ENCODE results near the gene OSBPL10. TPM values are rescaled to one million over a fixed set of nuclear protein-coding genes. Genes with fewer than 3 reads are reported as not detected.
"Not testable (repeated sequence)": the region's sequence is repeated elsewhere in the genome, so short reads cannot be mapped to it uniquely, and the experiment has no call there.

OSBPL10 gene
- total and polyA plus RNA-seq, 4 experiments from 2014 or later = 0.95 TPM; not detected in 3

GRCh38 chr3:31870111-31870510, 111.0 kb downstream of the OSBPL10 start:
- H3K27me3 ChIP-seq (ENCODE audit: insufficient read depth, low read length); H3K4me1 ChIP-seq (ENCODE audit: insufficient read depth, low read length); DNase-seq; POLR2A ChIA-PET (ENCODE audit: partially characterized antibody); H3K27me3 Mint-ChIP-seq; H3K27ac Mint-ChIP-seq; H3K4me1 Mint-ChIP-seq; H3K36me3 ChIP-seq (ENCODE audit: insufficient read depth, low read length); CTCF ChIA-PET (ENCODE audit: partially characterized antibody); H3K36me3 Mint-ChIP-seq; H3K9me3 ChIP-seq (ENCODE audit: control insufficient read depth in 1 of 2, low read length in 2 of 2); H3K4me3 Mint-ChIP-seq; H3K4me3 ChIP-seq (ENCODE audit: low read length in 2 of 2); H3K9me3 Mint-ChIP-seq; H3K27ac ChIP-seq (ENCODE audit: low read depth, low read length); intact Hi-C loops (cut with micrococcal nuclease): not testable (repeated sequence)

- Histone ChIP-seq H3K27ac (ENCODE audit: low read depth, low read length) (no peak overlapping the region), H3K27me3 (ENCODE audit: insufficient read depth, low read length) (no peaks in the 10 kb centered on the region), H3K9me3 (ENCODE audit: control insufficient read depth in 1 of 2, low read length in 2 of 2) (no peaks in the 10 kb centered on the region), H3K36me3 (ENCODE audit: insufficient read depth, low read length) (no peaks in the 10 kb centered on the region), H3K4me1 (ENCODE audit: insufficient read depth, low read length) (no peaks in the 10 kb centered on the region), H3K4me3 (ENCODE audit: low read length in 2 of 2) (no peak overlapping the region)
- Mint-ChIP-seq H3K4me1 (no peaks in the 10 kb centered on the region), H3K9me3 (no peaks in the 10 kb centered on the region), H3K27ac (no peak overlapping the region), H3K36me3 (no peaks in the 10 kb centered on the region), H3K27me3 (peaks cover 2 to 4% of the 10 kb centered on the region in 2 donors), H3K4me3 (no peak overlapping the region)
- DNase-seq = no peak
- ChIA-PET POLR2A (ENCODE audit: partially characterized antibody) (no interaction called here), CTCF (ENCODE audit: partially characterized antibody) (no interaction called here)
- intact Hi-C loops (cut with micrococcal nuclease) = no loop called here
These were observed 112.8 kb downstream of the OSBPL10 start for GRCh38 chr3:31868236-31868635.

DNA sequence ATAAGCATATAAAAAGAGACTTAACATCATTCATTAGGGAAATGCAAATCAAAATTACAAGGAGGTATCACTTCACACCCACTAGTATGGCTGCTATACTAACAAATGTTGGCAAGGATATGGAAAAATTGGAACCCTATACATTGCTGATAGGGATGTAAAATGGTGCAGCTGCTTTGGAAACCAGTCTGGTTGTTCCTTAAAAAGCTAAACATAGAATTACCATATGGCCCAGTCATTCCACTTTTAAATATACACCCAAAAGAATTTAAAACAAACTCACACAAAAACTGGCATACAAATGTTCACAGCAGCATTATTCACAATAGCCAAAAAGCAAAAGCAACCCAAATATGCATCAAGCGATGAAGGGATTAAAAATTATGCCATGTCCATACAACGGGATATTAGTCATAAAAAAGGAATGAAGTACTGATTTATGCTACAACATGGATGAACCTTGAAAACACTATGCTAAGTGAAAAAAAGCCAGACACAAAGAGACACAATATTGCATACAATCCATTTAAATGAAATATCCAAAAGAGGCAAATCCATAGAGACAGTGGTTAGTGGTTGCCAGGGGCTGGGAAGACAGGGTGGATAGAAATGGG, 118.3 kb downstream of the OSBPL10 start:
- H3K27ac Mint-ChIP-seq = no peak overlapping the region
- H3K36me3 ChIP-seq (ENCODE audit: insufficient read depth, low read length) = no peaks in the 10 kb centered on the region
- no peak overlapping the region for H3K4me3 Mint-ChIP-seq
- no peaks in the 10 kb centered on the region for H3K4me1 Mint-ChIP-seq
- no peaks in the 10 kb centered on the region for H3K27me3 ChIP-seq (ENCODE audit: insufficient read depth, low read length)
- no peak overlapping the region for H3K27ac ChIP-seq (ENCODE audit: low read depth, low read length)
- CTCF ChIA-PET (ENCODE audit: partially characterized antibody) = interaction anchor here (0.6 kb wide), 1 partner anchor 24 kb away, joined by 4 read pairs; no protein-coding TSS in a partner anchor
- DNase-seq = no peak
- H3K36me3 Mint-ChIP-seq = no peaks in the 10 kb centered on the region
- no peaks in the 10 kb centered on the region for H3K9me3 ChIP-seq (ENCODE audit: control insufficient read depth in 1 of 2, low read length in 2 of 2)
- H3K4me1 ChIP-seq (ENCODE audit: insufficient read depth, low read length) = no peaks in the 10 kb centered on the region
- H3K4me3 ChIP-seq (ENCODE audit: low read length in 2 of 2) = no peak overlapping the region
- H3K9me3 Mint-ChIP-seq = peaks cover 0 to 3% (median 0%) of the 10 kb centered on the region in 8 donors
- intact Hi-C loops (cut with micrococcal nuclease) = no loop called here
- POLR2A ChIA-PET (ENCODE audit: partially characterized antibody) = no interaction called here
- H3K27me3 Mint-ChIP-seq = peaks cover 2 to 14% of the 10 kb centered on the region in 2 donors

DNA sequence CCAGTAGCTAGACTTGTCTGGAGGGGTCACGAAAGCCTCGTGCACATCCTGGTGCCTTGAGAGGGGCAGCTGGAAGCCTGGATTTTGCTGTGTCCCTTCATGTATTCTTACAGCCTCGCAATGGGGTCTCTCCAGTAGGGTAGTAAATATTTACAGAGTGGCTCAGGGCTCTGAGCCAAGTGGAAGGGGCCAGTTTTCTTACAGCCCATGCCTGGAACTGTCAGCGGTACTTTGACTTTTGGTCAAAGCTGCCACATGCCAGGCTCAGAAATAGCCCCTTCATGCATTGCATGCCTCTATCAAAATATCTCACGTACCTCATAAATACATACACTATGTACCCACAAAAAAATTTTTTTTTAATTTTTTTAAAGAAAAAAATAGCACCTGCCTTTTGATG, 119.2 kb downstream of the OSBPL10 start:
- H3K27ac Mint-ChIP-seq = no peak overlapping the region
- POLR2A ChIA-PET (ENCODE audit: partially characterized antibody) = no interaction called here
- peaks cover 2 to 14% of the 10 kb centered on the region in 2 donors for H3K27me3 Mint-ChIP-seq

DNA sequence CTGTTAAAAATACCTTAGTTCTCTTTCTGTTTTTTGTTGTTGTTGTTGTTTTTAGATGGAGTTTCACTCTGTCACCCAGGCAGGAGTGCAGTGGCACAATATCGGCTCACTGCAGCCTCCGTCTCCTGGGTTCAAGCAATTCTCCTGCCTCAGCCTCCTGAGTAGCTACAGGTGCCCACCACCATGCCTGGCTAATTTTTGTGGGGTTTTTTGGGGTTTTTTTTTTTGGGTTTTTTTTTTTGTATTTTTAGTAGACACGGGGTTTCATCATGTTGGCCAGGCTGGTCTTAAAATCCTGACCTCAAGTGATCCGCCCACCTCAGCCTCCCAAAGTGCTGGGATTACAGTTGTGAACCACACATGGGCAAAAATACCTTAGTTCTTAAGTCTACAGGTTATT, 120.4 kb downstream of the OSBPL10 start:
- H3K9me3 ChIP-seq (ENCODE audit: control insufficient read depth in 1 of 2, low read length in 2 of 2); H3K9me3 Mint-ChIP-seq; CTCF ChIA-PET (ENCODE audit: partially characterized antibody); H3K4me1 Mint-ChIP-seq; H3K36me3 ChIP-seq (ENCODE audit: insufficient read depth, low read length); H3K27ac ChIP-seq (ENCODE audit: low read depth, low read length); DNase-seq; H3K4me3 Mint-ChIP-seq; H3K27me3 ChIP-seq (ENCODE audit: insufficient read depth, low read length); POLR2A ChIA-PET (ENCODE audit: partially characterized antibody); H3K36me3 Mint-ChIP-seq; intact Hi-C loops (cut with micrococcal nuclease); H3K4me3 ChIP-seq (ENCODE audit: low read length in 2 of 2); H3K4me1 ChIP-seq (ENCODE audit: insufficient read depth, low read length); H3K27ac Mint-ChIP-seq: not testable (repeated sequence)
- peaks cover 2 to 14% of the 10 kb centered on the region in 2 donors for H3K27me3 Mint-ChIP-seq

More for the DNA sequence above, 119.2 kb downstream of the OSBPL10 start:
- CTCF ChIA-PET (ENCODE audit: partially characterized antibody) = no interaction called here
- no peaks in the 10 kb centered on the region for H3K27me3 ChIP-seq (ENCODE audit: insufficient read depth, low read length)
- no peaks in the 10 kb centered on the region for H3K9me3 ChIP-seq (ENCODE audit: control insufficient read depth in 1 of 2, low read length in 2 of 2)
- H3K36me3 Mint-ChIP-seq = no peaks in the 10 kb centered on the region
- no peak for DNase-seq
- H3K9me3 Mint-ChIP-seq = peaks cover 0 to 3% (median 0%) of the 10 kb centered on the region in 8 donors
- H3K4me1 ChIP-seq (ENCODE audit: insufficient read depth, low read length) = no peaks in the 10 kb centered on the region
- H3K36me3 ChIP-seq (ENCODE audit: insufficient read depth, low read length) = no peaks in the 10 kb centered on the region
- no peak overlapping the region for H3K4me3 Mint-ChIP-seq
- H3K4me3 ChIP-seq (ENCODE audit: low read length in 2 of 2) = no peak overlapping the region
- no peaks in the 10 kb centered on the region for H3K4me1 Mint-ChIP-seq
- intact Hi-C loops (cut with micrococcal nuclease) = no loop called here
- no peak overlapping the region for H3K27ac ChIP-seq (ENCODE audit: low read depth, low read length)

DNA sequence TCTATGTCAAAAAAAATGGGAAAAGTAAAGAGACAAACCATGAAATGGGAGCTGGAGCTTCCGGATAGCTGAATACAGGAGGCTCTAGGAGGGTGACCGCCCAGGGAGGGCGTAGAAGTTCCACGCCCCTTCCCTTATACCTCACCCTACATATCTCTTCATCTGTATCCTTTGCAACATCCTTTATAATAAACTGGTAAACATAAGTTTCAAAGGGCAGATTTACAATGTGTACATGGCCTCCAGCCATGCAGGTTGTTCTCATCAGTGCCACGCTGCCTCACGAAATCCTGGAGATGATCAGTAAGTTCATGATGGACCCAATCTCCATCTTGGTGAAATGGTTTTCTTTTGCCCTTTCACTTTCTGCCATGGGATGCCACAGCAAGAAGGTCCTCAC, 121.8 kb downstream of the OSBPL10 start:
- Mint-ChIP-seq H3K9me3 (peaks cover 0 to 3% (median 0%) of the 10 kb centered on the region in 8 donors), H3K4me3 (no peak overlapping the region), H3K4me1 (no peaks in the 10 kb centered on the region), H3K27me3 (peaks cover 2 to 14% of the 10 kb centered on the region in 2 donors), H3K27ac (no peak overlapping the region), H3K36me3 (no peaks in the 10 kb centered on the region)
- no peak for DNase-seq
- no peaks in the 10 kb centered on the region for H3K27me3 ChIP-seq (ENCODE audit: insufficient read depth, low read length)
- POLR2A ChIA-PET (ENCODE audit: partially characterized antibody) = no interaction called here
- H3K27ac ChIP-seq (ENCODE audit: low read depth, low read length) = no peak overlapping the region
- CTCF ChIA-PET (ENCODE audit: partially characterized antibody) = no interaction called here
- H3K9me3 ChIP-seq (ENCODE audit: control insufficient read depth in 1 of 2, low read length in 2 of 2) = no peaks in the 10 kb centered on the region
- no peaks in the 10 kb centered on the region for H3K4me1 ChIP-seq (ENCODE audit: insufficient read depth, low read length)
- no peak overlapping the region for H3K4me3 ChIP-seq (ENCODE audit: low read length in 2 of 2)
- H3K36me3 ChIP-seq (ENCODE audit: insufficient read depth, low read length) = no peaks in the 10 kb centered on the region
- intact Hi-C loops (cut with micrococcal nuclease) = no loop called here

GRCh38 chr3:31858439-31858838, 122.6 kb downstream of the OSBPL10 start:
- Histone ChIP-seq H3K27me3 (ENCODE audit: insufficient read depth, low read length) (no peaks in the 10 kb centered on the region), H3K4me1 (ENCODE audit: insufficient read depth, low read length) (no peaks in the 10 kb centered on the region), H3K9me3 (ENCODE audit: control insufficient read depth in 1 of 2, low read length in 2 of 2) (no peaks in the 10 kb centered on the region), H3K27ac (ENCODE audit: low read depth, low read length) (no peak overlapping the region), H3K36me3 (ENCODE audit: insufficient read depth, low read length) (no peaks in the 10 kb centered on the region), H3K4me3 (ENCODE audit: low read length in 2 of 2) (no peak overlapping the region)
- DNase-seq = no peak
- intact Hi-C loops (cut with micrococcal nuclease) = no loop called here
- H3K4me1 Mint-ChIP-seq = no peaks in the 10 kb centered on the region
- CTCF ChIA-PET (ENCODE audit: partially characterized antibody) = no interaction called here
- peaks cover 0 to 3% (median 0%) of the 10 kb centered on the region in 8 donors for H3K9me3 Mint-ChIP-seq
- no peak overlapping the region for H3K27ac Mint-ChIP-seq
- POLR2A ChIA-PET (ENCODE audit: partially characterized antibody) = no interaction called here
- H3K36me3 Mint-ChIP-seq = no peaks in the 10 kb centered on the region
- H3K27me3 Mint-ChIP-seq = peaks cover 0 to 14% of the 10 kb centered on the region in 2 donors
- H3K4me3 Mint-ChIP-seq = no peak overlapping the region

DNA sequence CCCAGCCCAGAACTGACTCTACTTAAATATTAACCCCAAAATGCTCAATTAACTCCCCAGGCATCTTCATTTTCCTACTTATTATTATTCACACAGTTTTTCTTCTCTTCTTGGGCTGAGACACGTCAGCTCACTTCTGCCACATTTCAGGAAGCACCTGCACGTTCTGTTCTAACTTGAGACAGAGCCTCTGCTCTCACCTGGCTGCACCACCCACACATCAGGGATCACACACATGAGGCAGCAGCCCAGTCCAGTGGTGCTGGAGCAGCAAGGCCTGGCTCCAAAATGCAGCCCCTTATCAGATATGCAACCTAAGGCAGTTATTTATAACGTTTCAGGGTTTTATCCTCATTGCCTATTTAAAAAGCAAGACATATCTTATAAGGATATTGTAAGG, 127.5 kb downstream of the OSBPL10 start:
- Mint-ChIP-seq H3K4me1 (no peaks in the 10 kb centered on the region), H3K9me3 (peaks cover 0 to 3% (median 0%) of the 10 kb centered on the region in 8 donors), H3K27ac (no peak overlapping the region), H3K27me3 (peaks cover 0 to 4% of the 10 kb centered on the region in 2 donors), H3K36me3 (no peaks in the 10 kb centered on the region), H3K4me3 (no peak overlapping the region)
- CTCF ChIA-PET (ENCODE audit: partially characterized antibody) = no interaction called here
- Histone ChIP-seq H3K36me3 (ENCODE audit: insufficient read depth, low read length) (no peaks in the 10 kb centered on the region), H3K27ac (ENCODE audit: low read depth, low read length) (no peak overlapping the region), H3K27me3 (ENCODE audit: insufficient read depth, low read length) (no peaks in the 10 kb centered on the region), H3K9me3 (ENCODE audit: control insufficient read depth in 1 of 2, low read length in 2 of 2) (no peaks in the 10 kb centered on the region), H3K4me3 (ENCODE audit: low read length in 2 of 2) (no peak overlapping the region), H3K4me1 (ENCODE audit: insufficient read depth, low read length) (no peaks in the 10 kb centered on the region)
- intact Hi-C loops (cut with micrococcal nuclease) = no loop called here
- POLR2A ChIA-PET (ENCODE audit: partially characterized antibody) = no interaction called here
- no peak for DNase-seq
